HG03097 (cell line): ENCODE measurements around the gene MXRA8.
"Not testable (repeated sequence)": the region's sequence is repeated elsewhere in the genome, so short reads cannot be mapped to it uniquely, and the experiment has no call there.

ENCODE experiments used
- ATAC-seq: cut with Tn5 transposase; IDR thresholded peaks from one replicate; pipeline ENCODE4 v1.9.1; 2021; ENCODE audit not compliant: unreplicated experiment, low FRiP score

The MXRA8 gene

DNA sequence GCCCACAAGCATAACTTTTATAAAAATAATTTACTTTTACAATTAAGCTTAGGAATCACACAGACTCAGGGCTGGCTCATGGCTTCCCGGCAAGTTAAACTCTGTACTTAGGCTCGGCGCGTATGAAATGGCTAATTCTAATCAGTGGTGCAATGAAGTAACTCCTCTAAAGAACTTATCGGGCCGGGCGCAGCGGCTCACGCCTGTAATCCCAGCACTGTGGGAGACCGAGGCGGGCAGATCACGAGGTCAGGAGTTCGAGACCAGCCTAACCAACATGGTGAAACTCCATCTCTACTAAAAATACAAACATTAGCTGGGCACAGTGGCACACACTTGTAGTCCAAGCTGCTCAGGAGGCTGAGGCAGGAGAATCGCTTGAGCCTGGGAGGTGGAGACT is 11.7 kb upstream of the MXRA8 start:
- not testable (repeated sequence) for ATAC-seq

DNA sequence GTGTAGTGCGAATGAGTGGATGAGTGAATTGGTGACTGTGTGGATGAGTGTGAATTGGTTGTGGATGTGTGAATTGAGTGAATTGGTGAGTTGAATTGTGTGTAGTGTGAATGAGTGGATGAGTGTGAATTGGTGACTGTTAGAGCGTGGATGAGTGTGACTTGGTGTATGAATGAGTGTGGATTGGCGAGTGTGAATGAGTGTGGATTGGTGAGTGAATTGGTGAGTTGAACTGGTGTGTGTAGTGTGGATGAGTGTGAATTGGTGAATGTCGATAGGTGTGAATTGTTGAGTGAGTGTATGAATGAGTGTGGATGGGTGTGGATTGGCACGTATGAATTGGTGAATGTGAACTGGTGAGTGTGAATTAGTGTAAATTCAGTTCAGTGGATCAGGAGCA is 9.0 kb upstream of the MXRA8 start:
- ATAC-seq = no peak

DNA sequence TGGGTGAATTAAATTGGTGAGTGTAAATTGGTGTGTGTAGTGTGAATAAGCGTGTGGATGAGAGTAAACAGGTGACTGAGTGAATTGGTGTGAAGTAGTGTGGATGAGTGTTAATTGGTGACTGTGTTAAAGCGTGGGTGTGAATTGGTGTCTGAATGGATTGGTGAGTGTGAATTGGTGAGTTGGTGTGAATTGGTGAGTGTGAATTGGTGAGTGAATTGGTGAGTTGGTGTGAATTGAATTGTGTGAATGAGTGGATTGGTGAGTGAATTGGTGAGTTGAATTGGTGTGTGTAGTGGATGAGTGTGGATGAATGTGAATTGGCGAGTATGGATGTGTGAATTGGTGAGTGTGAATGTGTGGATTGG is 8.3 kb upstream of the MXRA8 start:
- ATAC-seq = no peak

DNA sequence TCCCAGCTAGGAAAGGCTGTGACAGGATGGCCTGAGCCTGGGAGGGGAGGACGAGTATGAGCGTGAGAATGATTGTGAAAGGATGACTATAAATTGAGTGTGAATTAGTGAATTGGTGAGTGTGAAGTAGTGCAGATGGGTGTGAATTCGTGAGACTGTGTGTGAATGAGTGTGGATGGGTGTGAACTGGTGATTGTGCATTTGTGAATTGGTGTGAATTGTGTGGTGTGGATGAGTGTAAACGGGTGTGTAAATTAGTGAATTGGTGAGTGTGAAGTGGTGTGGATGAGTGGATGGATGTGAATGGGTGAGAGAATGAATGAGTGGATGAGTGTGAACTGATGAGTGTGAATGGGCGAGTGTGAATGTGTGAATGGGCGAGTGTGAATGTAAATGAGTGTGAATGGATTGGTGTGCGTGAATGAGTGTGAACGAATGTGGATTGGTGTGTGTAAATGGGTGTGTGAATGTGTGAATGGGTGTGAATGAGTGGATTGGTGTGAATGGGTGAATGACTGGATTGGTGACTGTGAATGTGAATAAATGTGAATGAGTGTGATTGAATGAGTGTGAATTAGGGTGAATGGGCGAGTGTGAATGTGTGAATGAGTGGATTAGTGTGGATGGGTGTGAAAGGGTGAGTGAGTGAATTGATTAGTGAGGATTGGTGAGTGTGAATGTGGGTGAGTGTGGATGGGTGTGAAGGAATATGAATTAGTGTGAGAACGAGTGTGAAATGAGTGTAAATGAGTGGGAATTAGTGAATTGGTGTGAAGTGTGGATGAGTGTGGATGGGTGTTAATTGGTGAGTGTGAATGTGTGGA is 7.7 kb upstream of the MXRA8 start:
- no peak for ATAC-seq

DNA sequence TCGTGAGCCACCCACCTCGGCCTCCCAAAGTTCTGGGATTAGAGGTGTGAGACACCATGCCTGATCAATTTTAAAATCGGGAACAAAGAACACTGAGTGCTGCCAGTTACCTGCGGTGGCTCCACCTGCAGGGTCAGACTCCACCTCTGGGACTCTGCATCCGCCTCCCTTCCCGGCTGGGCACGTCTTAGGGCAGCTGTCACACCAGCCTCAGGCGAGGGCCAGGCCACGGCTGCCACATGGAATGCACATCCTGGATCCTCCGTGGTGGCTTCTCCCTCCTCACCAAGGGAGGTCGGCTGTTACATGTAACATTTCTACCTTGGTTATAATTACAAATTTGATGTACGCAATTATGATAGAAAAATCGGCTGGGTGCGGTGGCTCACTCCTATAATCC is 5.9 kb upstream of the MXRA8 start:
- ATAC-seq = no peak

DNA sequence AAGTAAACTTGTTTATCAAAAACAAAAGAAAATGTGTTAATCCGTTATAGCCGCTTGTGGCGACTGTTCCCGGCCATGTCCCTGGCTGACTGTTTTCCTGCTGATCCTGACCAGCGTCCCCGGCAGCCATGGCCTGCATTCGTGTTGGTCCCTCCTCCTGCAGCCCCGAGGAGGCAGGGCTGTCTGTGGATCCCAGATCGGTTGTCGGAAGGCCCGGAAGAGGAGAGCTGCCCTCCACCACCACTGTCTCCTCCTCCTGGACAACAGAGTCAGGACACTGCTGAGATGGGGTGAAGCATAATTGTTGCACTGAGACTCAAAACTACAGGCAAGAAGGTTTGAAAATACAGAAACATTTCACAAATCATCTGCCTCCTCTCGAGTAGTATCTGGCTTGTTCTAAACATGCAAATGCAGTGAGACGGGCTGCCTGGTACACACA is 3.6 kb upstream of the MXRA8 start:
- ATAC-seq = no peak

DNA sequence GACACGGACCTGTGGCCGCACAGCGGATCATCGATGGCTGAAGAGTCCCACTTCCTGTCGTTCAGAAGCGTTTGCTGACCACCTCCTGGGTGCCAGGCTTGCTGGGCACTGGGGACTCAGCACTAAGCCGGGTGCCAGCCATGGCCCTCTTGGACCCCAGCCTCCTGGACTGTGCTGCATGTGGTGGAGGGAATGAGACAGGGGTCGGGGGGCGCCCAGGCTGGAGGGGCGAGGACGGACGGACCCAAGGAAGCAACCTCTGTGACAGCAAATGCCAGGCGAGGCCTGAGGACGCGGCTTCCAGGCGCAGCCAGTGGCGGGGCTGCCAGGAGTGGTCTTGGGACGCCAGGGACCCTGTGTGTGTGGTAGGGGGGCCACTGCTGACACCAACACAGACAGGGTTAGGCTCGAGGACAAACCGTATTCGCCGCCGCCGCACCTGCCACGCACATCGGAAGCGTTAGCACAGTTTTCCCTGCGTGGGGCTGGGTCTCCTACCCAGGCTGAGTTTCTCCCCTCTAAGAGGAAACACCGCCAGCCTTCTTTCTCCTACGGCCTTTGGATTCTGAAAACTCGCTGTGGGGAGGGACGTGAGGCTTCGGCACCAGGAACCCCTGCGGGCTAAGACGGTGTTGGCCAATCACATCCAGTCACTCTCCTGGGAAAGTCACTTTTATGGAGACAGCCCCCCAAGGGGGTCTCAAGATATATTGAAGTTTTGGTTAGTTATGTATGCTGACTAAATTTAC is 3.1 kb upstream of the MXRA8 start:
- no peak for ATAC-seq

DNA sequence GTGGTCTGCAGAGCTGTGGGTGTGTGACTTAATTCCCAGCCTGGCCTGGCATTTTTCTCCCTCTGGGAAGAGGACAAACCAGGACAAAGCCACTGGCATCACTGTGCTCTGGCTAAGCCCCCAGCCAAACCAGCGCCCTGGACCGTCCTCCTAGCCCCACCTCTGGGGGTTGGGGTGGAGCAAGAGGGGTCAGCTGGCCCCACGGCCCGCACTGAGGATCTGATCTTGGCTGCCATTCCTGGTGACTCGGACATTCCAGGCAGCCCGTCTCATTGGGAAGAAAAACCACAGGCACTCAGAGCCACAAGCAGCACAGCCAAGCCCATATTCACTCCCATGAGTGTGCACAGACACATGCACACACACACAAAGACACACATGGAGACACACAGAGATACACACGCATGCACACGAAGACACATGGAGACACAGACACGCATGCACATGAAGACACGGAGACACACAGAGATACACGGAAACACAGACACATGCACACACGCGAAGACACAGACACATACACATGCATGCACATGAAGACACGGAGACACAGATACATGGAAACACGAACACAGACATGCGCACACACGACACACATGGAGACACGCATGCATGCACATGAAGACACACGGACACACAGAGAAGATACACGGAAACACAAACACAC is 2.3 kb upstream of the MXRA8 start:
- no peak for ATAC-seq

DNA sequence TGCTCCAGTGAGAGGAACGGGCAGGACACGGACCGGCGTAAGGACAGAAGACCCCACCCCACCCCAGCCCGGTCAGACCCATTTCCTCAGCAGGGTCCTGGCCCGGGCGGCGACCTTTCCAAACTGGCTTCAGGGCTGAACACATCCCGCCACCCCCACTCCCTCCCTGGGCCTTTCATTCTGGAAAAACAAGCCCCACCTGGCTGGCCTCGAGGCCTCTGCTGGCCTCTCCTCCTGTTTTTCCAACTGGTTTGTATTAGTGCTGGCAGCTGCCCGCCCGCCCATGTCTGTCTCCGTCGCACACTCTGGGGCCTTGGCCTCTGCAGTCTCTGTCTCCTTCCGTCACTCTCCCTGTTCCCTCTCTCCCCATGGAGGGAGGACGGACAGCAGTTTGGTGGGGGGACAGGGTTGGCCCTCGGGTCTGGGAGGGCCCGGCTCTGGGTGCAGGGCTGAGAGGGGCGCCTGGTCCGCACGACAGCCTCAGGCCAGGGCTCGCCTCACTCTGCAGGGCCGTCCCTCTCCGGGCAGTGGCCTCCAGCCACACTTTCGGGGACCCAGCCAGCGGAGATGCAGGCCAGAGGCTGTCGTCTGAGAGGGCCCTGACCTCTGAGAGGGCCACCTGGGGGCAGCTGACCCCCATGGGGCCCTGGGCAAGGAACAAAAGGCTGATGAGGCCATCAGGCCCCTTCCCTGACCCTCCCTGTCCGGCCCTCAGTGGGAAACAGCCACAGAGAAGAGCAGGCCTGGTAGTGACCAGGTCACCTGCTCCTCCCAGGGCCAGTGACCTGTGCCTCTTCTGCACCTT is 1.5 kb upstream of the MXRA8 start:
- ATAC-seq = no peak

DNA sequence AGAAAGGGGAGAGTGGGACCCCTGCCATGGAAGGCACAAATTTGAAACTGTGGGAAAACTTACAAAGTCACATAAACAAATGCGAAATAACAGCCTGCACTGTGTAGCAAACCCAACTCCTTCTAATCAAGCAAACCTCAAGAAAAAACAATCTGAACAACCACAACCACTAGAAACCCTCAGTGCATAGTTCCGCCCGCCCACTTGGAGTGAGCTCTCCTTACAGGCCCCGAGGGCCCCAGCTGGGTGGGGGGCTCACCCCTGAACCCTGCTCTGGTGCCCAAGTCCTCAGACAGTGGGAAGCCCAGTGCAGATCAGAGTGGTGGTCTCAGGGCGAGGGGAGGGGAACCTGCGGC is 931 bp upstream of the MXRA8 start:
- no peak for ATAC-seq

DNA sequence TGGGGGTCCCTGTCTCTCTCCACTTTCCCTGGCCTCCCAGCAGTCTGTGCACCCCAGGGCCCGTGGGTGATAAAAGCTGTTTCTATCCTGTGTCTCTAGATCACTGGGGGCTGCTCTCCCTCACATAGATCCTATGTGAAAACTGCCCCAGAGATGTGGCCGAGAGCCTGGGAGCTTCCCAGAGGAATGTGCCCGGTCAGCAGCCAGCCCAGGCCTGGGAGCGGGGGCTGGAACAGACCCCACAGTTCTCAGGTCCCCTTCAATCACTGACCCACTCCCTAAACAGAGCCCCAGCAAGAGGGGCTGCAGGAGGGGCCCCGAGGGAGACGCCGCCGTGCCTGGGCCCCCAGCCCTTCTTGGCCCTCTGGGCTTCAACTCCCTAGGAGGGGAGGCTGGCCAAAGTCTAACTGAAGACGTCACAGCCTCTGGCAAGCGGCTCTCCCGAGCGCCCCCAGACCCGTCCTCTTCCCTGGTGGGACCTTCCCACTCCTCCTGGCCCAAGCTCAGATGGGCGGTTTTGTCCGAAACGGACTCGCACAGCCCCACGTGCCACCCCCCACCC is 403 bp downstream of the MXRA8 start:
- ATAC-seq = no peak

DNA sequence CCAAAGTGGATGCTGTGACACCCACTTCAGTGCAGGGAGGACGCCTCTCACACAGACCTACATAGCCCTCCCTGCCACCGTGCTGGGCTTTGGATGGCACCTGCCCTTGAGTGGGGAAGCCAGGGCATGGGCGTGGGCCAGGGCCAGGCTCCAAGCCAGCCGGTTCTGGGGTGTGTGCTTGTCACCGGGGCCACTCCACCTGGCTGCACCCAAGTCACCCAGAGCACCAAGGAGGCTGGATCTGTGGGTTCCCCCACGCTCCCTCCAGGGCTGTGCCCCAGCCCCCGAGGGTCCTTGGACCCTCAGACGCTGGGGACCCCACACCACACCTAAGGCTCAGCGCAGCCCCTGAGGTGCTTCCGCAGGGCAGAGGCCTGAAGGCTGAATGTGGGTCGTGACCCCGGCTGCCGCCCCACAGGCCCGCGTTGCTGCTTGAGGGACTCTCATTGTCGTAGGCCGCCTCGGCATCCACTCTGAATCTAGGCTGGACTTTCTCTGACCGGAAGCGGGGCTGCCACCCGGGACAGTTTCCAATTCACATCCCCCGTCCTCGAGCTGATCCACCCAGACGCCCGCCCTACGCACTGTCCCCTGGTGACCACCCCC is 1.5 kb downstream of the MXRA8 start:
- ATAC-seq = no peak

DNA sequence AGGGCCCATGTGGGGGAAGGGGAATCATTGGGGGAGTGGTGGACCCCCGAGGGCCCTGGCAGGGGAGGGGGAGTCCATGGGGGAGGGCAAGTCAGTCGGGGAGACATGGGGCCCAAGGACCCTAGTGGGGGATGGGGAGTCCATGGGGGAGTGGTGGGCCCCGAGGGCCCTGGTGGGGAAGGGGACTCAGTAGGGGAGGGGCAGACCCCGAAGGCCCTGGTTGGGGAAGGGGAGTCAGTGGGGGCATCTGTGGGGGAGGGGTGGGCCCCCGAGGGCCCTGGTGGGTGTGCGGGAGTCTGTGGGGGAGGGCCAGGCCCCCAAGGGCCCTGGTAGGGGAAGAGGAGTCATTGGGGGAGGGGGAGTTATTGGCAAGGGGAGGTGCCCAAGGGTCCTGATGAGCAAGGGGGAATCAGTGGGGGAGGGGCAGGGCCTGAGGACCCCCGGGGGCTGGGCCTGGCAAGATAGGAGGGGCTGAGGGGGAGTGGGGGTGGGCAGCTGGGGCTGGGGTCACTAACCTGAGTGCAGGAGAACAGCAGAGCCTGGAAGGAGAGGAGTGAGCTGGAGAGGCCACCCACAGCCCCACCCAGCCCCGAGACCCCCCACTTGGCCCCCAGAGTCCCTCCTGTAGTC is 2.1 kb downstream of the MXRA8 start:
- no peak for ATAC-seq

DNA sequence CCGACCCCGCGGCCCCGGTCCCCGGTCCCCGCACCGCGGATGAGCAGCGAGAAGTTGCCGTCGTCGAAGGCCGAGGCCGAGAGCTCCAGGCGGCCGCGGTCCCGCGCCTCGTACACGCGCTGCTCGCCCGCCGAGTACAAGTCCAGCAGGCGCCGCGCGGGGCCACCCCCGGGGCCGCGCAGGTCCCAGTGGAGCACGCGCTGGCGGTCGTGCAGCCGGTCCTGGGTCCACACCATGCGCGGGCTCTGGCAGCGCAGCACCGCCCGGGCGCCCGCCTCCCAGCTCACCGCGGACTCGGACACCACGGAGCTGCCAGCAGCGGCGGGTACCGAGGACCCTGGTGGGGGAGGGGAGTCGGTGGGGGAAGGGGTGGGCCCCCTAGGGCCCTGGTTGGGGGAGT is 2.9 kb downstream of the MXRA8 start:
- no peak for ATAC-seq

DNA sequence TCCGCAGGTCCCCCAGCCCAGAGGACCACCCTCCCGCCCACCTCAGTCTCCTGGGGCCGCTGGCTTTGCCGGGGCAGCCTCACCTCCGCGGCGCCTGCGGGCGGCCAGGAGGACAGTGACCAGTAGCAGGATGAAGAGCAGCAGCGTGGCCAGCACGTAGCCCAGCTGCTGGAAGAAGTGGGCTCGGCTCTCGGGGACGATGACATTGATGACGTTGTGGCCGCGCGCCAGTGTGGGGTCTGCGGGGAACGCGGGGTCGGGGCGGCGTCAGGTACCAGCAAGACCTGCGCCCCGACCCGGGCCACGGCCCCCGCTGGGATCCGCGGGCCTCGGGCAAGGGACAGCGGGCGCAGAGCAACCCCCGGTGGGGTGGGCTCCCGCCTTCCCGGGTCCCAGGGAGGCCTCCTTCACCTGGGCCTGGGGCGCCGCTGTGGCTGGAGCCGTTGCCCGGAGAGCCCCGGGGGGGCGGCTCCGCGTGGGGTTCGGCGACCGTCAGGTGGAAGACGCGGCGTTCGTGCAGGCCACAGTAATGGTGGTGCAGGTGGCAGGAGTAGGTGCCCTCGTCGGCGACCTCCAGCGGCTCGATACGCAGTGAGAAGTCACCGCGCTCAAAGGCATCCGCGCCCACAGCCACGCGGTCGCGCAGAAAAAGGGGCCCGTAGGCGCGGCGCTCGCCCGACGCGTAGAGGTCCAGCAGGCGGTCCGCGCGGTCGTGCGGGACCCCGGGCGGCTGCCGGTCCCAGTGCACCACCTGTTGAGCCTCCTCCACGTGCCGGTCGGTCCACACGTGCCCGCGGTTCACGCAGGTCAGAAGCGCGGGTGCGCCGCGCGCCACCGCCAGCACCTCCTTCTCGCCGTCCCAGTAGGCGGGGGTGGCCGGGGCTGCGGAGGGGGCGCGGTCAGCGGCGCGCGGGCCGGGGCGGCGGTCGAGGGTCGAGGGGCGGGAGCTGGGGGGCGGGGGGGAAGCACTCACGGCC is 3.8 kb downstream of the MXRA8 start:
- no peak for ATAC-seq

DNA sequence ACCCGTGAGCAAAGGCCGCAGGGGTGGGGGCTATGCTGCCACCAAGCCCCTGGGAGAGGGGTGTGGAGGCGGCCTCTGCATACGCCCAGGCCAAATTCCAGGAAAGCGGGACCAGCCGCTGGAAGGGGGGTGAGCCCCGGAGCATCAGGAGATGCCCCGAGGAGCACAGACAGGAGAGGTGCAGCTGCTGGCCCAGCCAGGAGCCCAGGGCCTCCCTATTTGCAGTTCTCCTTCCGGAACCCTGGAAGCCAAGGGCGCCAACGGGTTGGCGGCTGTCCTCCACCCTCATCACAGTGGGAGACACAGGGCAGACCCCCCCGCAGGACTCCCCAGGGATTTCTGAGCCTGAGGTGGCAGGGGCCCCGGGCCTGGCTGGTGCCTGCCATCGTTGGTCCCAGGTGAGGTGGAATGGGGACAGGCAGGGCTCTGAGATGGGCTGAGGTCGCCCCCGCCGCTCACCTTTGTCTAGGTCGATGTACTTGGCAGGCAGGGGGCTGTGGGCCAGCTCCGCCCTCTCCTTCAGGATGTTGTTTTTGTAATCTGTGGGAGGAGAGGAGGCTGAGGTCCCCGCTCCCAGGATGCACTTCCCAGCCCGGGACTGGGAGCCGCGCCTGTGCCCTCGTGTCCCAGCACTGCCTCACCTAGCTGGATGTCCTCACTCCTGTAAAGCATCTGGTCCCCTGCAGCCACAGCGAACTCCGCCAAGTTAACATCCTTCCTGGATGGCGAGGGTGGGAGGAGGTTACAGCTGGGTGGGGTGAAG is 4.8 kb downstream of the MXRA8 start:
- no peak for ATAC-seq

DNA sequence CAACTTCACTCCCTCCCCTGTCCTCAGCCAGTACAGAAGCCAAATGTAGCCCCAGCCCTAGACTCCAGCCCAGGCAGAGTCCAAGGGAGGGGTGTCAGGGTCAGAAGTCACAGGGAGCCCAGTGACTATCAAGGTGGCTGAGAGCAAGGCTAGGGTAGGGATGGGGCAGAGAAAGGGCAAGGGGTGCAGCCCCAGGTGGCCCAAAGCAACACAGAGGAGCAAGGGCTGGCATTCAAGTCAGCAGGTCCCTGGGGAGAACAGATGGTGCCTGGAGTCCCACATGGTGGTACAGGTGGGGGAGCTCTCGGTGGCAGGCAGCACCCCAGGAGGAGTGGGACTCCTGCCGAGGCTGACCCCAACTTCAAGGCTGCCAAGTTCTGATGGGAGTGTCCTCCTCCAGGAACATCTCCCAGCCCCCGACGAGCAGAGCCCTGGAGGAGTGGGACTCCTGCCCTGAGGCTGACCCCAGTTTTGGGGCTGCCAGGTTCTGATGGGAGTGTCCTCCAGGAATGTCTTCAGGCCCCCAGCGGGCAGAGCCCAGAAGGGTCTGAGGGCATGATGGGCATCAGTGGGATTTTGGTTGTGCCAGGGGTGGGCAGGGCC is 5.5 kb downstream of the MXRA8 start:
- no peak for ATAC-seq
